DMS53 treated with DMSO at 0.1 percent for 48 hours (cell line): ENCODE measurements around the gene CD200.

Source experiments
- DNase-seq: peaks from one replicate; lab custom pipeline; 2025; ENCODE audit not compliant: unreplicated experiment; lab: John Stamatoyannopoulos, UW

Gene CD200

DNA sequence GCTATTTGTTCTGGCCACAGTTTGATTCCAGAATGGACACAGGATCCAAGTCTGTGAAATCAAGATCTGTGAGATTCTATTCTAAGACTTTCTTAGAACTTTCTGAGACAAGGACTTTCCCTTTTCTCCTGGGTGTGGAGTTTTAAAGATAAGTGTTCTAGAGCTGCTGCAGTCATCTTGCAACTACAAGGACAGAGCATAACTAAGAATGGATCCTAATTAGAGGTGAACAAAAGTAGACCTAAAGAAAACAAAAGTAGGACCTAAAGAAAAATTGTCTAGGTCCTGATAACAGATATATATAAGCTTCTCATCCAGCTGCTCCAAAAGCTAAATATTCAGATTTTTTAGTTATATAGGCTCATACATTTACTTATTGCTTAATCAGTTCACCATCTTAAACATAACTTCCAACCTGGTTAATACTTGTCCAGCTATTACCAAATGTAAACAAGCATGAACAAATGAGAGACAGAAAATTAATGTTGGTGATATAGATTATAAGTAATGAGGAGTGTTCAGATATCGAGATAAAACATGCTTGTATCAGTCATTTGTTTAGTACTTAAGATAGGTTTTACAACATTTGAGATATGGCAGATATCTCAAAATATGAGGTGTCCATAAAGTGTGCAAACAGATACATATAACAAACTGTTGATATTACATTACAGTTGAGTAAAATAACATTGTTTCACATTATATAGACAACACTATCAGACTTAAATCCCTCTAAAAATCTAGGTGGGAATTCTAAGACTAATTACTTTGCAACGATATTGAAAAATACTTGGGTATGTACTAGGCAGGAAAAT, 75.1 kb downstream of the CD200 start:
- DNase-seq, result no peak

DNA sequence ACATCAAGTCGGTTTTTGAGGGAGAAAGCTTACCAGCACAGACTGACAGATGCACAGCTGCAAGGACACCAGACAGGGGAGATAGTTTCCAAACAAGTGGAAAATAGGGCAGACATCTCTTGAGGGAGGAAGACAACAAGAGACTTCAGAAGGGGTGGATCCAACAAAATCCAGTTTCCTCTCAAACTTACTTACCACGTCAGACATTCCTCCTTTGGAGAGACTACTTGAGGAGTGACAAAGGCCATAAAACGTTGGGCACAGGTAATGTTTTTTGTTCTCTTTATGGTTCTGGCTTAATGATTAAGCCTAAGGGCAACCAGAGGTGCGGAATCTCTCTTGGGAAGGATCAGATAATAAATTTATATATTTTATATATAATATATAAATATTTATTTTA, 76.1 kb downstream of the CD200 start:
- DNase-seq, result peak; percentile 39

DNA sequence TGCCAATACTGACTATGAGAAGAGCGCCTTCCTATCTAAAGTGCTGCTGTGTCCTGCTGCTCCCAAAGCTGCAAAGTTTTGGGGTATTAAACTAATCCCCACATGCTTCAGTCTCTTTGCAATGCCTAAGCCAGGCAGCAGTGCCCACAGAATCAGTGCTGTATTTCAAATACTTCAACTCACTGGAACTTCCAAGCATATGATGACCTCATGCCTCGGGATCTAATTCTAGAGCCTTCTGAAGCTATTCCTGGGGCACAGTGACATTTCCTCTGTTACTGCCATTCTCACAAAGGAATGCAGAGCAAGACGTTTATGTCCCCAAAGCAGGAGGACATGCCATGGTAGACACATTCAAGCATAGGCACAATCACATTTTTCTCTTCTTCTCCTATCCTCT, 78.5 kb downstream of the CD200 start:
- DNase-seq, result no peak
